ENCODE measurements around the gene HDAC11.

Gene HDAC11

GRCh38 chr3:13553686-13554085 lies 73.6 kb downstream of the HDAC11 start:
- DNase-seq (ENCODE audit: insufficient read length) (no peak), FAIRE-seq (no peak)
- TF ChIP-seq TAF1 (IDR thresholded peaks at IDR 0.05; ENCODE audit: borderline replicate concordance, low read depth, low read length) (no peak), POLR2AphosphoS5 (IDR thresholded peaks at IDR 0.05; ENCODE audit: low read depth, low read length) (no peak), POLR2A (IDR thresholded peaks at IDR 0.05; ENCODE audit: low read depth, low read length) (no peak)

- TF ChIP-seq POLR2AphosphoS5 (IDR thresholded peaks at IDR 0.05; ENCODE audit: low read depth, low read length) (no peak), TAF1 (IDR thresholded peaks at IDR 0.05; ENCODE audit: borderline replicate concordance, low read depth, low read length) (no peak), POLR2A (IDR thresholded peaks at IDR 0.05; ENCODE audit: low read depth, low read length) (no peak)
- no peak for FAIRE-seq
- no peak for DNase-seq (ENCODE audit: insufficient read length)
Observed at GRCh38 chr3:13555753-13556152, 75.6 kb downstream of the HDAC11 start.

All from GM12892 (cell line).